ENCODE data around the gene C2CD2. TPM values are rescaled to one million over a fixed set of nuclear protein-coding genes. Genes with fewer than 3 reads are reported as not detected.

C2CD2 gene
- total and polyA plus RNA-seq, 10 of the 15 experiments (the other 5 are each of a cell fraction or from before 2014, with no cell fraction given), result 2.2 to 30.9 (median 9.9) TPM

DNA sequence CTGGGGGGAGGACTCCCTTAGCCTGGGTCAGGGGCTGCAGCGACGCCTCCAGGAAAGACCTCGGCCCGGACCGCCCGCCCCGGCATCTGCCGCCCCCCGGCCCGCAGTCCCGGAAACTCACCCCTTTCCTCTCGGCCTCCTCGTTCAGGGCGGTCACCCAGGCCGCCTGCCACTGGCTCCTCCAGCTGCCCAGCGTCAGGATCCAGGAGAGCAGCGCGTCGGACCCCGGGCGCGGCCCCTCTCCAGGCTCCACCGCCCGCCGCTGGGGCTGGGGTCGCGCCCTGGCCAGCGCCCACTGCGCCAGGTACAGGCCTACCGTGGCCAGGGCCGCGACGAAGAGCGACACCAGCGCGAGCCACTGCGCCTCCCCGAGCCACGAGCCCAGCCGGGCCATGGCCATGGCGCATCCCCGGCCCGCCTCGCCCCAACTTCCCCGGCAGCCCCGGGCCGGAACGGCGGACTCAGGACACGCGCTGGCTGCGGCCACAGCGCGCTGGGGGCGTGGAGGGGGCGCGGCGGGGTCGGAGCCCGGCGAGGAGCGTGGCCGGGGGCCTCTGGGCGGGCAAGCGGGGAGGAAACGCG is 478 bp downstream of the C2CD2 start:
- DNase-seq (ENCODE audit: low read depth, low spot score) (no peak), FAIRE-seq (no peak)
- TF ChIP-seq BHLHE40 (IDR thresholded peaks at IDR 0.05; ENCODE audit: borderline replicate concordance in 1 of 2, low read depth in 2 of 2, low read length in 1 of 2), result no peak
- TF ChIP-seq, protein P1, sequence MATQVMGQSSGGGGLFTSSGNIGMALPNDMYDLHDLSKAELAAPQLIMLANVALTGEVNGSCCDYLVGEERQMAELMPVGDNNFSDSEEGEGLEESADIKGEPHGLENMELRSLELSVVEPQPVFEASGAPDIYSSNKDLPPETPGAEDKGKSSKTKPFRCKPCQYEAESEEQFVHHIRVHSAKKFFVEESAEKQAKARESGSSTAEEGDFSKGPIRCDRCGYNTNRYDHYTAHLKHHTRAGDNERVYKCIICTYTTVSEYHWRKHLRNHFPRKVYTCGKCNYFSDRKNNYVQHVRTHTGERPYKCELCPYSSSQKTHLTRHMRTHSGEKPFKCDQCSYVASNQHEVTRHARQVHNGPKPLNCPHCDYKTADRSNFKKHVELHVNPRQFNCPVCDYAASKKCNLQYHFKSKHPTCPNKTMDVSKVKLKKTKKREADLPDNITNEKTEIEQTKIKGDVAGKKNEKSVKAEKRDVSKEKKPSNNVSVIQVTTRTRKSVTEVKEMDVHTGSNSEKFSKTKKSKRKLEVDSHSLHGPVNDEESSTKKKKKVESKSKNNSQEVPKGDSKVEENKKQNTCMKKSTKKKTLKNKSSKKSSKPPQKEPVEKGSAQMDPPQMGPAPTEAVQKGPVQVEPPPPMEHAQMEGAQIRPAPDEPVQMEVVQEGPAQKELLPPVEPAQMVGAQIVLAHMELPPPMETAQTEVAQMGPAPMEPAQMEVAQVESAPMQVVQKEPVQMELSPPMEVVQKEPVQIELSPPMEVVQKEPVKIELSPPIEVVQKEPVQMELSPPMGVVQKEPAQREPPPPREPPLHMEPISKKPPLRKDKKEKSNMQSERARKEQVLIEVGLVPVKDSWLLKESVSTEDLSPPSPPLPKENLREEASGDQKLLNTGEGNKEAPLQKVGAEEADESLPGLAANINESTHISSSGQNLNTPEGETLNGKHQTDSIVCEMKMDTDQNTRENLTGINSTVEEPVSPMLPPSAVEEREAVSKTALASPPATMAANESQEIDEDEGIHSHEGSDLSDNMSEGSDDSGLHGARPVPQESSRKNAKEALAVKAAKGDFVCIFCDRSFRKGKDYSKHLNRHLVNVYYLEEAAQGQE (IDR thresholded peaks at IDR 0.05; ENCODE audit: low read depth, low read length), result no peak
- TF ChIP-seq, protein P2, sequence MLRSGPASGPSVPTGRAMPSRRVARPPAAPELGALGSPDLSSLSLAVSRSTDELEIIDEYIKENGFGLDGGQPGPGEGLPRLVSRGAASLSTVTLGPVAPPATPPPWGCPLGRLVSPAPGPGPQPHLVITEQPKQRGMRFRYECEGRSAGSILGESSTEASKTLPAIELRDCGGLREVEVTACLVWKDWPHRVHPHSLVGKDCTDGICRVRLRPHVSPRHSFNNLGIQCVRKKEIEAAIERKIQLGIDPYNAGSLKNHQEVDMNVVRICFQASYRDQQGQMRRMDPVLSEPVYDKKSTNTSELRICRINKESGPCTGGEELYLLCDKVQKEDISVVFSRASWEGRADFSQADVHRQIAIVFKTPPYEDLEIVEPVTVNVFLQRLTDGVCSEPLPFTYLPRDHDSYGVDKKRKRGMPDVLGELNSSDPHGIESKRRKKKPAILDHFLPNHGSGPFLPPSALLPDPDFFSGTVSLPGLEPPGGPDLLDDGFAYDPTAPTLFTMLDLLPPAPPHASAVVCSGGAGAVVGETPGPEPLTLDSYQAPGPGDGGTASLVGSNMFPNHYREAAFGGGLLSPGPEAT (IDR thresholded peaks at IDR 0.05; ENCODE audit: low read depth), result no peak
- TF ChIP-seq IKZF1 (conservative IDR thresholded peaks at IDR 0.05), result peak; percentile 26
- TF ChIP-seq, protein P3, sequence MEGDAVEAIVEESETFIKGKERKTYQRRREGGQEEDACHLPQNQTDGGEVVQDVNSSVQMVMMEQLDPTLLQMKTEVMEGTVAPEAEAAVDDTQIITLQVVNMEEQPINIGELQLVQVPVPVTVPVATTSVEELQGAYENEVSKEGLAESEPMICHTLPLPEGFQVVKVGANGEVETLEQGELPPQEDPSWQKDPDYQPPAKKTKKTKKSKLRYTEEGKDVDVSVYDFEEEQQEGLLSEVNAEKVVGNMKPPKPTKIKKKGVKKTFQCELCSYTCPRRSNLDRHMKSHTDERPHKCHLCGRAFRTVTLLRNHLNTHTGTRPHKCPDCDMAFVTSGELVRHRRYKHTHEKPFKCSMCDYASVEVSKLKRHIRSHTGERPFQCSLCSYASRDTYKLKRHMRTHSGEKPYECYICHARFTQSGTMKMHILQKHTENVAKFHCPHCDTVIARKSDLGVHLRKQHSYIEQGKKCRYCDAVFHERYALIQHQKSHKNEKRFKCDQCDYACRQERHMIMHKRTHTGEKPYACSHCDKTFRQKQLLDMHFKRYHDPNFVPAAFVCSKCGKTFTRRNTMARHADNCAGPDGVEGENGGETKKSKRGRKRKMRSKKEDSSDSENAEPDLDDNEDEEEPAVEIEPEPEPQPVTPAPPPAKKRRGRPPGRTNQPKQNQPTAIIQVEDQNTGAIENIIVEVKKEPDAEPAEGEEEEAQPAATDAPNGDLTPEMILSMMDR (IDR thresholded peaks at IDR 0.05 in 2 of 3, conservative IDR thresholded peaks at IDR 0.05 in 1 of 3; ENCODE audit: control insufficient read depth in 2 of 3, extremely low read depth in 1 of 3, insufficient read depth in 1 of 3, low read depth in 3 of 3, low read length in 3 of 3), result no peak
- no peak for TF ChIP-seq NR2C2 (IDR thresholded peaks at IDR 0.05; ENCODE audit: borderline replicate concordance, control insufficient read depth, insufficient read length, low read depth)
- TF ChIP-seq GATAD2B (conservative IDR thresholded peaks at IDR 0.05; ENCODE audit: low read depth), result peak; percentile 90
- no peak for TF ChIP-seq POLR2A (IDR thresholded peaks at IDR 0.05; ENCODE audit: low read depth, low read length)
- TF ChIP-seq YY1 (IDR thresholded peaks at IDR 0.05; ENCODE audit: low read depth, low read length), result peak; percentile 12; the same call in 1 of the 2 replicates
- TF ChIP-seq MTA3 (IDR thresholded peaks at IDR 0.05; ENCODE audit: borderline replicate concordance, low read length), result no peak
- TF ChIP-seq DPF2 (IDR thresholded peaks at IDR 0.05), result peak; percentile 52; the same call in 1 of the 2 replicates
- TF ChIP-seq, protein P4, sequence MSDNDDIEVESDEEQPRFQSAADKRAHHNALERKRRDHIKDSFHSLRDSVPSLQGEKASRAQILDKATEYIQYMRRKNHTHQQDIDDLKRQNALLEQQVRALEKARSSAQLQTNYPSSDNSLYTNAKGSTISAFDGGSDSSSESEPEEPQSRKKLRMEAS (IDR thresholded peaks at IDR 0.05; ENCODE audit: low read depth, low read length), result 0 out of 2 replicates have a peak, but pooled peaks have one; percentile 40
- TF ChIP-seq LARP7 (IDR thresholded peaks at IDR 0.05), result peak; percentile 88
- 0 out of 2 replicates have a peak, but pooled peaks have one; percentile 13 for TF ChIP-seq NR2F1 (conservative IDR thresholded peaks at IDR 0.05)

More for the DNA sequence above, 478 bp downstream of the C2CD2 start:
- SMC1A ChIA-PET (ENCODE audit: uncharacterized antibody, unreplicated experiment), result interaction anchor here (0.9 to 2.1 kb wide), 7 partner anchors 25 to 164 kb away, joined by 3 to 25 read pairs (median 4); no protein-coding TSS in a partner anchor
- BruUV-seq (replicated peaks), result no TSS peak
- H3K4me2 ChIP-seq (ENCODE audit: control insufficient read depth, insufficient read depth), result peak overlapping the region; percentile 93
- peak overlapping the region; percentile 48 for H3K27ac ChIP-seq (ENCODE audit: control insufficient read depth, insufficient read depth)
- in situ Hi-C loops (cut with MboI), result no loop called here
- H3K79me2 ChIP-seq (ENCODE audit: control insufficient read depth, insufficient read depth, low read length), result peaks cover 43% of the 10 kb centered on the region
- peak overlapping the region; percentile 73 for H3K9ac ChIP-seq (ENCODE audit: control insufficient read depth, insufficient read depth, low read length)
- RAD21 ChIA-PET (ENCODE audit: unreplicated experiment), result interaction anchor here (0.6 to 2.0 kb wide), 3 partner anchors 27 to 387 kb away, joined by 3 to 7 read pairs (median 6); no protein-coding TSS in a partner anchor
- H3K4me3 ChIP-seq, result peak overlapping the region; percentile 78
- H3K27me3 ChIP-seq (replicated peaks in 1 of 2; ENCODE audit: control insufficient read depth in 2 of 2, insufficient read depth in 2 of 2, low read length in 1 of 2), result no peaks in the 10 kb centered on the region
- no peaks in the 10 kb centered on the region for H3K9me3 ChIP-seq (replicated peaks; ENCODE audit: control insufficient read depth, insufficient read depth, low read length)
- no peaks in the 10 kb centered on the region for H3K36me3 ChIP-seq (ENCODE audit: control insufficient read depth in 2 of 2, insufficient read depth in 2 of 2, low read length in 1 of 2)
- H2AFZ ChIP-seq (ENCODE audit: control insufficient read depth, low read depth, low read length), result peak overlapping the region; percentile 48
- intact Hi-C loops (cut with micrococcal nuclease; ENCODE audit: unreplicated experiment), result loop anchor here (5.0 kb wide), 2 partner anchors 49 to 109 kb away; no protein-coding TSS in a partner anchor
- H4K20me1 ChIP-seq (ENCODE audit: control insufficient read depth, insufficient read depth), result no peaks in the 10 kb centered on the region
- CTCF ChIA-PET, result interaction anchor here (1.7 kb wide), 2 partner anchors 30 to 154 kb away, joined by 4 read pairs; no protein-coding TSS in a partner anchor
- ATAC-seq, result peak; percentile 29
- peaks cover 37% of the 10 kb centered on the region for H3K4me1 ChIP-seq (ENCODE audit: control insufficient read depth, insufficient read depth, low read length)
- POLR2A ChIA-PET, result interaction anchor here (1.0 to 1.3 kb wide), 3 partner anchors 24 to 30 kb away, joined by 3 to 7 read pairs (median 3); no protein-coding TSS in a partner anchor
- 1% methylated on average over 45 of the region's 67 CpGs for WGBS (ENCODE audit: insufficient coverage, insufficient replicate concordance, low lambda C conversion rate, missing lambda C conversion rate)

Measured in GM12878 (cell line).